Activated B cell treated with CpG ODN at 0.5 μM for 24 hours (primary cell): ENCODE results near the gene ASCC1. TPM values are rescaled to one million over a fixed set of nuclear protein-coding genes. Genes with fewer than 3 reads are reported as not detected.

Experiments used
- ATAC-seq: fragments of 200-7000 bp; cut with Tn5 transposase; one replicate; pipeline ENCODE4 v1.10.0; 2021; ENCODE audit warnings: low read depth, mild to moderate bottlenecking, moderate library complexity
- CTCF ChIA-PET: fragments of 350-600 bp; sonication (Branson Sonifier 250); formaldehyde crosslinking; loops from one replicate; lab custom pipeline; 2021; ENCODE audit warnings: antibody characterized with exemption; lab: Charles Lee
- POLR2A ChIA-PET: fragments of 350-600 bp; sonication (Branson Sonifier 250); formaldehyde crosslinking; loops from one replicate; lab custom pipeline; 2021; ENCODE audit warnings: antibody characterized with exemption; lab: Charles Lee
- DNase-seq: peaks from one replicate; pipeline ENCODE4 v3.0.0; 2022
- H3K27ac Mint-ChIP-seq: one replicate; pipeline ENCODE4 v1.8.0; 2020; ENCODE audit warnings: mixed read lengths
- H3K27me3 Mint-ChIP-seq: one replicate; pipeline ENCODE4 v1.8.0; 2021; ENCODE audit warnings: mixed read lengths
- H3K36me3 Mint-ChIP-seq: one replicate; pipeline ENCODE4 v1.8.0; 2021; ENCODE audit warnings: low read depth, mixed read lengths
- H3K4me1 Mint-ChIP-seq: one replicate; pipeline ENCODE4 v1.8.0; 2021; ENCODE audit warnings: mixed read lengths
- H3K4me3 Mint-ChIP-seq: one replicate; pipeline ENCODE4 v1.8.0; 2020; ENCODE audit warnings: mild to moderate bottlenecking, mixed read lengths
- H3K9me3 Mint-ChIP-seq: one replicate; pipeline ENCODE4 v1.8.0; 2020; ENCODE audit warnings: mixed read lengths
- CTCF ChIP-seq: fragments of 200-600 bp; IDR thresholded peaks from one replicate; pipeline ENCODE4 v1.8.0; 2022; ENCODE audit warnings: antibody characterized with exemption, mild to moderate bottlenecking
- intact Hi-C: fragments of 100-400 bp; cut with micrococcal nuclease; formaldehyde crosslinking; loops from one replicate; pipeline ENCODE4 v1.15.1; 2024
- total RNA-seq: library from RNA; stranded (reverse); gene quantifications from 2 replicates; pipeline ENCODE4 v1.2.3, GENCODE V29; 2022

The ASCC1 gene
- total RNA-seq, 1 donor from 2014 or later = 42.6 TPM

DNA sequence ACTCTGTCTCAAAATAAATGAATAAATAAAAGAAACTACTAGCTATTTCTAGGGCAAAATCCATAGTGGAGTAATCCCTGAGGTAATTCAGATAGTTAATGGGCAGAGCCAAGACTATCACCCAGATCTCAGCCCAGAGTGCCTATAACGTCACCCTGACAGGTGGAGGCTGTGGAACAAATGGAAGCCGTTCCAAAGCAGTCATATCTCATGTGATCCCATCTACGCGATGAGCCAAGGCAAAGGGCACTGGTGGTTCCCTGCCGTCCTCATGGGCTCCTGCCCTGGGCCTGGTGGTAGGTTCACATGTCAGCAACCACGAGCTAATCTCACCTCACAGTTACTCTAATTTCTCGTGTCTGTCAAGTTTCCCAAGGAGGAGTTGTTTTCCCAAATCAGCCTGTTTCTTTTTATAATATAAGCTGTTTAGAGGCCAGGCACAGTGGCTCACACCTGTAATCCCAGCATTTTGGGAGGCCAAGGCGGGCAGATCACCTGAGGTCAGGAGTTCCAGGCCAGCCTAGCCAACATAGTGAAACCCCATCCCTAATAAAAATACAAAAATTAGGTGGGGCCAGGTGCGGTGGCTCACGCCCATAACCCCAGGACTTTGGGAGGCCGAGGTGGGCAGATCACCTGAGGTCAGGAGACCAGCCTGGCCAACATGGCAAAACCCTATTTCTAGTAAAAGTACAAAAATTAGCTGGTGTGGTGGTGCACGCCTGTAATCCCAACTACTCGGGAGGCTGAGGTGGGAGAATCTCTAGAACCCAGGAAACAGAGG is 22.5 kb upstream of the ASCC1 start:
- Mint-ChIP-seq H3K36me3 (peaks cover 39% of the 10 kb centered on the region), H3K27me3 (no peaks in the 10 kb centered on the region), H3K4me1 (peaks cover 34% of the 10 kb centered on the region), H3K27ac (peak overlapping the region; percentile 5), H3K4me3 (no peak overlapping the region), H3K9me3 (no peaks in the 10 kb centered on the region)
- no peak for DNase-seq
- intact Hi-C loops = no loop called here
- TF ChIP-seq CTCF = no peak
- ATAC-seq = no peak
- CTCF ChIA-PET = interaction anchor here (0.8 to 1.3 kb wide), 2 partner anchors 56 to 113 kb away, joined by 3 read pairs; no protein-coding TSS in a partner anchor
- POLR2A ChIA-PET = interaction anchor here (0.6 to 2.0 kb wide), 6 partner anchors 8 to 98 kb away, joined by 3 to 9 read pairs (median 4); no protein-coding TSS in a partner anchor

GRCh38 chr10:72235544-72236279 is 19.6 kb upstream of the ASCC1 start:
- Mint-ChIP-seq H3K9me3 (no peaks in the 10 kb centered on the region), H3K36me3 (peaks cover 55% of the 10 kb centered on the region), H3K4me3 (no peak overlapping the region), H3K4me1 (peaks cover 11% of the 10 kb centered on the region), H3K27ac (peak overlapping the region; percentile 19), H3K27me3 (no peaks in the 10 kb centered on the region)
- DNase-seq (no peak), ATAC-seq (no peak)
- CTCF ChIA-PET = interaction anchor here (1.0 kb wide), 1 partner anchor 9 kb away, joined by 3 read pairs; no protein-coding TSS in a partner anchor
- intact Hi-C loops = no loop called here
- POLR2A ChIA-PET = interaction anchor here (1.3 to 2.2 kb wide), 4 partner anchors 17 to 85 kb away, joined by 3 to 8 read pairs (median 6); no protein-coding TSS in a partner anchor
- TF ChIP-seq CTCF = no peak

DNA sequence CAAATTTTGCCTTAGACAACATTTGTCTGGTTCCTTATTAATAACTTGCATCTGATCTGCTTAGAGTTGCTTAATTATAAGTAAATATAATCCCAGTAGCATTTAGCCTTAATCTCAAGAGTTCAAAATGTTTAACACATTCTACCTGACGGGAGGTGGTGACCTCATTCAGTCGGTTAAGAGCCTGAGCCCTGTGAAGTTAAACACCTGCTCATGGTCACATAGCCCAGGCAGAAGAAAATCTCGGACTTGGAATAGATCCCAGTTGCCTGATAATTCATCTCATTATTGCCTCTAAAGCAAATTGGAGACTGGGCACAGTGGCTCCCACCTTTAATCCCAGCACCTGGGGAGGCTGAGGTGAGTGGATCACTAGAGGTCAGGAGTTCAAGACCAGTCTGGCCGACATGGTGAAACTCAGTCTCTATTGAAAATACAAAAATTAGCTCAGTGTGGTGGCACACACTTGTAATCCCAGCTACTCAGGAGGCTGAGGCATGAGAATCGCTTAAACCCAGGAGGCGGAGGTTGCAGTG is 18.6 kb upstream of the ASCC1 start:
- no peak for TF ChIP-seq CTCF
- H3K27me3 Mint-ChIP-seq = no peaks in the 10 kb centered on the region
- intact Hi-C loops = no loop called here
- H3K4me1 Mint-ChIP-seq = peaks cover 11% of the 10 kb centered on the region
- H3K4me3 Mint-ChIP-seq = no peak overlapping the region
- H3K27ac Mint-ChIP-seq = no peak overlapping the region
- POLR2A ChIA-PET = no interaction called here
- CTCF ChIA-PET = interaction anchor here (1.0 kb wide), 1 partner anchor 8 kb away, joined by 3 read pairs; no protein-coding TSS in a partner anchor
- H3K36me3 Mint-ChIP-seq = peaks cover 61% of the 10 kb centered on the region
- DNase-seq = no peak
- no peak for ATAC-seq
- H3K9me3 Mint-ChIP-seq = no peaks in the 10 kb centered on the region

GRCh38 chr10:72233621-72234020 is 17.5 kb upstream of the ASCC1 start:
- intact Hi-C loops = no loop called here
- no peaks in the 10 kb centered on the region for H3K9me3 Mint-ChIP-seq
- POLR2A ChIA-PET = interaction anchor here (0.6 kb wide), 1 partner anchor 11 kb away, joined by 3 read pairs; no protein-coding TSS in a partner anchor
- CTCF ChIA-PET = interaction anchor here (0.7 kb wide), 1 partner anchor 101 kb away, joined by 3 read pairs; no protein-coding TSS in a partner anchor
- no peak for ATAC-seq
- no peak for DNase-seq
- H3K27ac Mint-ChIP-seq = no peak overlapping the region
- no peaks in the 10 kb centered on the region for H3K27me3 Mint-ChIP-seq
- peaks cover 67% of the 10 kb centered on the region for H3K36me3 Mint-ChIP-seq
- TF ChIP-seq CTCF = no peak
- peaks cover 17% of the 10 kb centered on the region for H3K4me1 Mint-ChIP-seq
- no peak overlapping the region for H3K4me3 Mint-ChIP-seq
